GM23248 (cell line): ENCODE data around the gene FBXW11.

Experiments used
- EZH2 ChIP-seq: fragments of 200-600 bp; sonication (generic); IDR thresholded peaks from 2 replicates; pipeline ENCODE4 v1.6.1; 2018; ENCODE audit warnings: antibody characterized with exemption, mild to moderate bottlenecking; ENCODE audit not compliant: insufficient read depth, poor library complexity, severe bottlenecking
- EZH2phosphoT487 ChIP-seq: fragments of 200-600 bp; sonication (generic); IDR thresholded peaks from 2 replicates; pipeline ENCODE4 v1.6.1; 2018; ENCODE audit warnings: antibody characterized with exemption, moderate library complexity, mild to moderate bottlenecking, low read depth; ENCODE audit not compliant: insufficient read depth

- TF ChIP-seq EZH2phosphoT487 (no peak), EZH2 (no peak)
Observed at GRCh38 chr5:171845040-171845630, 161.3 kb downstream of the FBXW11 start.
